Activated effector memory CD4-positive, alpha-beta T cell treated with Interleukin-2 at 50 U/mL for 16 hours (primary cell): ENCODE results near the gene SSBP2.
"Not testable (repeated sequence)": the region's sequence is repeated elsewhere in the genome, so short reads cannot be mapped to it uniquely, and the experiment has no call there.

Experiments
- DNase-seq: peaks from one replicate; pipeline ENCODE4 v3.0.0-alpha.2; 2020

The SSBP2 gene

DNA sequence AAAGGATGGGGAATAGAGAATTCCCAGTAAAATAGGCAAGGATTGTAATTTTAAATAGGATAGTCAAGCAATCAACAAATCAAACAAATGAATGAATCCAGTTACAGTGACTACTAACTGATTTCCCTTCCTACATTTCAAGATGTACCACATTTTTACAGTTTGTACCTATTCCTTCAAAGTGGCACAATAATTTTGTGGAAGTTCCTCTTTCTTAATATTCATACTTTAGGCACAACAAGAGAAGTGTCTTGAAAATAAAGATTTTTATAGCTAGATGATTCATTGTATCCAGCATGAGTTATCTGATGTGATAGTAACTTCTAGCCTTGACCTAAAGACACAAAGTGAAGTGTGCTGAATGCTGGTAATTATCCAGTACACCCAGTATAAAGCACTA lies 234.8 kb downstream of the SSBP2 start:
- DNase-seq = no peak

DNA sequence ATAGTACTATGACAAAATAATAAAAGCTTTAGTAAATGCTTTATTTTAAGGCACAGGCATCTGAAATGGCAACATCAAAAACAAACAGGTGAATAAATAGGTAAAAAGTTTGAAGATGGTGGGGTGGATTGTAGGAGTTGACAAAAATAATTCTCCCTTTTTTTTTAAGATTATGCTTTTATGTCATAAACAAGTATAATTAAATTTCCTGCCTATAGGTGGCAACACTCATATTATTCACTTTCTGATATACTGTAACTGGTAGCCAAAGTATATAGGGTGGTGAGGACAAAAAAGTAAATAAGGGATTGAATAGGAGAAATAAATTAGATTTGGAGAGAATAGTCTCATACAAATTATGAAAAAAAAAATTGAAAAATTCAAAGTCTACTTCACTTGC lies 236.9 kb downstream of the SSBP2 start:
- no peak for DNase-seq

DNA sequence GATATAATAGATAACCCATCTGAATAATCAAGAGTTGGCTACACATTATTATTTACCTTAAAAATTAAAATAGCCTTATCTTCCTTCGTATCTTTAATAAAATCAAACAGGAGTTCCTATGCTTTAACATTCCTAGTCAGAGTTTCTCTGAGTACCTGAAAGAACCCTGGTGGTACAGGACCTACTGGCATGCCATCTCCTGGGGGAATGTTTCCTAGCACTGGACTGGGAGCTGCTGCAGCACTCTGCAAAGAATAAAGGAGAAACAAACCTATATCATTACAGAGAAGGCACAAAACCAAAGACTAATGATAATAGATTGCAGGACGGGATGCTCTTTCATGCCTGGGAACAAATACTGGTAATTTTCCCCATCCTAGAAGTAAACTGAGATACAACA lies 237.4 kb downstream of the SSBP2 start:
- DNase-seq = no peak

DNA sequence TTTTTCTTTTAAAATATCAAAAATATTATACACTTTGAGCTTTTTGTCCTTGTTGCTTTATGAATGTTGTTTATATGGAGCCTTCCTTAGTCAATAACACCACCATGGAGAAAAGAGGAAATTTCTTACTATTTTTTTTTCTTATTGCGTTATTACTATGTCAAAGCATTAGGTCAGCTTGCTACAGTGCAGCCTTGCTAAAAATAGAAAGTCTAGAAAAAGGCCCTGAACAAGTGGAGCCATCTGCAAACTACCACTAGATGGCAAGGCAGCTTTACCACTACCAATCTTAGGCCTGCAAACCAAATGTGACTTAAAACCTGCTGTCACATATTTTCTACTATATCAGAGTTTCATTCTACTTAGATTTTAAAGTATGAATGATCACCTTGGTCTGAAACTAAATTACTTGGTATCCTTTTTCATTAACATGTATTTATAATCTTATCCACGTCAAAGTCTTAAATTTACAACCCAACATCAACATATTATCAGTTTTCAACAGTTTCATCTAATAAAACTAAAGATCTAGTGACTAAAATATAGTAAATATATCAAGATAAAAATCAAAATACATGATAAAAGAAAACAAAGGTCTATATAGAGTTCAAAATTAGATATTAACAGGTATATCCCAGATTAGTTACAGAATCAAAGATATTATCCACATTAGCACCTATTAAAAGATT lies 243.9 kb downstream of the SSBP2 start:
- DNase-seq = no peak

DNA sequence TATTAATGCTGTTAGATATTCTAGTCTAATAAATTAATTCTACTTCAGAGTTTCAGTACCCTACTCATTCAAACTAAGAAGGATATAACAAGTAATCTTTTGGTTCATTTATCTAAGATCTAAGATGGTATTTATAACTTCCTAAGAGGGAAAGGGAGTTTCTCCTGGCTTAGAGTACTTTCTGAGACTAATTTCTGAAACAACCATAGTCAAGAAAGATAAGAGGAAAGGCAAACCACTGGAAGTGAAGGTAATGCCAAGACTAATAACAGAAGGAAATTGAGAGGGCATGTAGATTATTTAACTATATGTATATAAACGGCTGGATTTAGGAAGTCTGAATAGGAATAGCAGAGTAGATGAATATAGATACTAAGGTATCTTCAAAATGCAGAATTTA lies 244.5 kb downstream of the SSBP2 start:
- no peak for DNase-seq

DNA sequence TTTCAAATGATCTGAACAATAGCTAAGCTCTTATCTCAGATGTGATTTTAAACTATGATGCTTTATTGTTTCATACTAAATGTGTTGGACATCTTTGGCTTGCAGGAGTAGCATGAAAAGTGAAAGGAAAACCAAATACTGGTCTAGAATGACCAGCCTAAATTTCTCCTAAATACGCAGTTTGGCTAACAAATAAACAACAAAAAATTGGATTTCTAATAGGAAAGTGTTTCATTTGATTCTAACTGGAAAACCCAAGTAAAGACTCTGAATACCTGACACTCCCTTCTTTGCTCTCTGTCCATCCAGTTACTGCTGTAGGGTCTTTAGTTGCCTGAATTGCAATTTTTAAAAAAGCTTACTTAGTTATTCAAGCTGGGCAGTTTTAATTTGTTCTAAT lies 245.2 kb downstream of the SSBP2 start:
- no peak for DNase-seq

DNA sequence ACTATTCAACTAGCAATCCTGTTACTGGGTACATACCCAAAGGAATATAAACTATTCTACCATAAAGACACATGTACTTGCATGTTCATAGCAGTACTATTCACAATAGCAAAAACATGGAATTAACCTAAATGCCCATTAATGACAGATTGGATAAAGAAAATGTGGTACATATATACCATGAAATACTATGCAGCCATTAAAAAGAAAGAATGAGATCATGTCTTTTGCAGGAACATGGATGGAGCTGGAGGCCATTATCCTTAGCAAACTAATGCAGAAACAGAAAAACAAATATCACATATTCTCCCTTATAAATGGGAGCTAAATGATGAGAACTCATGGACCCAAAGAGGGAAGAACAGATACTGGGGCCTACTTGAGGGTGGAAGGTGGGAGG lies 247.3 kb downstream of the SSBP2 start:
- not testable (repeated sequence) for DNase-seq

DNA sequence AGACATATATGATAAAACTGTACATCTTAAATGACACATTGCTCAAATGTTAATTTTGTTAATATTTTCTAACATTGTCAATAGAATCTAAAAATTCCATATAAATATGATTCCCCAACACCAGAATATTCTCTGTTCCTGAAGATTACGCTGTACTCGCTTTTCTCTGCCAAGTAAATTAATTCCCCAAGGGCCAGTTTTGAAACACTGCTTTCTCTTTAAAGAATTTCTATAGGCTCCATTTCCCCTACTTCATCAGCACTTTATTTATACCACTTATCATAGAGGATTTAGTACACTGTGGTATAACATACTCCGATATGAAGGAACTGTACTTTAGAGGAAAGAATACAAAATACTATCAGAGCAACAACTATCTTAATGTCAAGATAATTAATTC lies 255.6 kb downstream of the SSBP2 start:
- DNase-seq = no peak

DNA sequence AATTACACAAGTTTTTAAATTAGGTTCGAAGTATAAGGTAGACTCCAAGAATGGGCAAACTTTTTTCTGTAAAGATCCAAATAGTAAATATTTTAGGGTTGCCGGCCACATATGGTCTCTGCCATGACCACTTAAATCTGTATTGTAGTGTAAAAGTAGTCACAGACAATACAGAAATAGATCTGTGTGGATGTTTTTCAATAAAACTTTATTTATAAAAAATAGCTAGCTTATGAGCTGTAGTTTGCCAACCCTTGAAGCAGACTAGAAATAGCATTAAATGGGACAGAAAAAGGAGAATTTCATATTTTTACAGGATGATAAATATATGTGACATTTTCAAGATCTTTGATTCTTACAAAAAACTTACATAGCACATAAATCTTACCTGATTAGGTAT lies 262.0 kb downstream of the SSBP2 start:
- DNase-seq = no peak

DNA sequence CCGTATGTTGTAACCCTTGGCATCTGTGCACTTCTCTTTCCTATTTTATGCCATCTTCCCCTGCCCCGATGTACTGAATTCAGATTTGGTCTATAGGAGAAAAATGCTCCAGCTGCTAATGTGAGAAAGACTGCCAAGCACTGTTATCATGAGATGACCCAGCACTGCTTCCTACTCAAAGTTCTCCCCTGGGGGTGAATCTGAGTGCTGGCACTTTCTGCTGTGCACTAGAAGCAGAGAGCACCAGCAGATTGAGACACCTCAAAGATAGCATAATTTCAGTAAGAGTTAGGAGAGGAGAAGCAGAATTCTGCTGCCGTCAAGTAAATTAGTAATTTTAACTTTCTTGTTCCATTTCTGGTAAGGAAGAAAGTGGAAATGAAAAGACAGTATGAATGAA lies 264.2 kb downstream of the SSBP2 start:
- no peak for DNase-seq

DNA sequence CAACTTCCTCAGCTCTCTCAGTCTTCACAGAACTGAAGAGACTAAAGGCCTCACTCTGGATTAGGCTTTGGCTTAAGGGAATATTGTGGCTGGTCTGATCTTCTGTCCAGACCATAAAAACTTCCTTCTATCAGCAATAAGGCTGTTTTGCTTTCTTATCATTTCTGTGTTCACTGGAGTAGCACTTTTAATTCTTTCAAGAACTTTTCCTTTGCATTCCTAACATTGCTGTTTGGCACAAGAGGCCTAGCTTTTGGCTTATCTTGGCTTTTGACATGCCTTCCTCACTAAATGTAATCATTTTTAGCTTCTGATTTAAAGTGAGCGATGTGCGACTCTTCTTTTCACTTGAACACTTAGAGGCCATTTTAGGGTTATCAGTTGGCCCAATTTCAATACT lies 268.3 kb downstream of the SSBP2 start:
- DNase-seq = no peak

DNA sequence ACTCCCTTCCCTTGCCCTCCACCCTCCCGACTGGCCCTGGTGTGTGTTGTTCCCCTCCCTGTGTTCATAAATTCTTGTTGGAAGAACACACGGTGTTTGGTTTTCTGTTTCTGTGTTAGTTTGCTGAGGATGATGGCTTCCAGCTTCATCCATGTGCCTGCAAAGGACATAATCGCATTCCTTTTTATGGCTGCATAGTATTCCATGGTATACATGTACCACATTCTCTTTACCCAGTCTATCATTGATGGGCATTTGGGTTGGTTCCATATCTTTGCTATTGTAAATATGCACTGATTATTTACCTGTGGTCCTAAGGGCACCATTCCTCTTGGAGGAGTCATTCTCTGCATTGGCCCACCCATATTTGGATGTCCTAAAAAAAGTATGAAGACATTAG lies 277.5 kb downstream of the SSBP2 start:
- not testable (repeated sequence) for DNase-seq

DNA sequence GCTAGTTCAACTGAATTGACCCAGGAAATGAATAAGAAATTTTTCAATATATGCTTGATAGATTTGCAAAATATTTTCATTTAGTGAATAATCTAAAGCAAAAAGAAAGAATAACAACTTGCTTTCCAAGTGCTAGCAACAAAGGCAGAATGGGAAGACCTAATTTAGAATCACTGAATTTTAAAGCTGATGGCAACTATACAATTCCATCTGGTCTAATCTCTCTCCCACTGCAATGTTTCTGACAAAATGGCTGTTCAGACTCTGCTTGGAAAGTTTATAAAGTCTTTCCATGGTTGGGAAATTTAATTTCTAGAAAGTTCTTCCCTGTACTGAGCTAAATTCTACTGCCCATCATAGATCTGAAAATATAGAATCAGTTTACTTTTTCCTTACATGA lies 281.2 kb downstream of the SSBP2 start:
- DNase-seq = no peak

DNA sequence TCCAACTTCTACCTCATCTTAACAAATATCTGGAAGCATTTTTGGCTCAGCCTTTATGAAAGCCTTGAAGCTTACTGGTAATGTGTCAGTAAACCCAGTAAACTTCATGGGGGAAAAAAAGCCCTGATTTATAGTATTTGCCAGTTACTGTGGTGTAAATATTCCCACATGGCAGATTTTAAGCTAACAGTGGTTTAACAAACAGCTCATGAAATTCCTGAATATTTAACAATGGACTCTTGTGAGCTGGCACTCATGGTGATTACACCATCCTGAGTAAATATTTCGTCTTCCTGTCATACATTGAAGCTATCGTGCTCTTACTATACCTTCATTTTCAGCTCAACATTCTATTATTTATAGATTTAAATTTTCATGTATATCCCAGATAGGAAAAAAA lies 300.0 kb downstream of the SSBP2 start:
- DNase-seq = no peak

DNA sequence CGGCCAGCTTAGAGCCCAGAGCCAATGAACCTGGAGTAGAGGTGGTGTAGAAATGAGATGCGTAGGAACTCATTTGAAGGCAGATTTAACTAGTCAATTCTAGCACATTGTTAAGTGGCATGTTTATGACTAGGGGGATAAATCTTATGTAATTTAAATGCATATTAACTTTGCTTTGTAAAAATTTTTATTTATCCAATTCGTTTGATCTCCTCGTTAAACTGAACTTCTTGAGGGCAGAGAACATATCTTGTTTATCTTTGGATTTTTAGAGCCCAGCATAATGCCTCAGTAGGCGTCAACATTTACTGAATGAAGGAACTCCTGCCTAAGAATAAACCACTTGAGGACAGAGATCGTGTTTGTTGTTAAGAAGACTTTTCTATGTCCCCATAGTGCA lies 315.9 kb downstream of the SSBP2 start:
- DNase-seq = no peak

DNA sequence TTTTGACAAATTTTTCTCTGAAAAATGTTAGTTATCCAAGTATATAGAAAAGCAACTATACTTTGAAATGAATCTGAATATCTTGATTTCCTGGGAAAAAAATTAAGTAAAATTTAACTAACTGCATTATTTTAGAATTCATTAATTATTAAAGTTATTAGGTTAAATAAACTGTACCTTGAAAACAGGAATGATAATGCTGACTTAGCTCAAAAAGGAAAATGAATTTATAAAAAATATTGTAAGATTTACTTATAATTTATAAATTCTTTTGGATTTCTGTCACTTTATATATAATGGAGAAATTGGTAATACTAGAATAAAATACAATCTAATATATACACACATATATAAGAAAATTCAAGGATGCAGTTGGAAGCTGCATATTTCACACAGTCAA lies 320.9 kb downstream of the SSBP2 start:
- DNase-seq = no peak

DNA sequence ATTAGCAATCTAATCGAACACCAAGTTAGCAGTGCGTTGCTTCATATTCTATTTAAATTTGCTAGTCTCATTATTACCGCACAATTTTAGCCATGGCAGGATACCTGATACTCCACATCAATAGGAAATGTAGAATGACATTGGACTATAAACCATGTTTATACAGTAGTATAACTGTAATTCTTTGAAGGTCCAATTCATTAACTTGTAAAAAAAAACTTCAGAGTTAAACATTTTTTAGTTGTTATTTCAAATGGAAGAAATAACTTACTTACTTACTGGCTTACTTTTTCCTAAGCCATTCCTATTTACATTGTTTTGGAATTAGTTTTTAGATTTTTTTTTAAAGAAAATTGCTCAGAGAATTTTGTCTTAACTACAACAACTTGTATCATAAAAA lies 321.5 kb downstream of the SSBP2 start:
- no peak for DNase-seq

DNA sequence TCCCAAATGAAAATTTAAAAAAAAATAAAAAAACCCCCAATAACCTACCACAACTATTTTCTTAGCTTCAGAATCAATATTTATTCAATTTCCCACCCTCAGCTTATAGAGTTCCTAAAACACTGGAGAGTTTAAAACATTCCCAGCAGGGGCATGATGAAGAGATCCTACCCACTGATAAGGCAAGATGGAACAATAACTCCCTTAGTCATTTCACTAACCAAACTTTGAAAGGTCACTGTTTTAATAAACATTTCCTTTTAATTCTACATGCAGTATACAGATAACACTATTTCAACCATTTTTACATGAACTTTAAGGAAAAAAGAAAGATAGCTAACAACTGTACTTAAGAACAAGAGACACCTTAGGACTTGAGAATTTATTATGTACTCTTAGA lies 322.0 kb downstream of the SSBP2 start:
- no peak for DNase-seq

DNA sequence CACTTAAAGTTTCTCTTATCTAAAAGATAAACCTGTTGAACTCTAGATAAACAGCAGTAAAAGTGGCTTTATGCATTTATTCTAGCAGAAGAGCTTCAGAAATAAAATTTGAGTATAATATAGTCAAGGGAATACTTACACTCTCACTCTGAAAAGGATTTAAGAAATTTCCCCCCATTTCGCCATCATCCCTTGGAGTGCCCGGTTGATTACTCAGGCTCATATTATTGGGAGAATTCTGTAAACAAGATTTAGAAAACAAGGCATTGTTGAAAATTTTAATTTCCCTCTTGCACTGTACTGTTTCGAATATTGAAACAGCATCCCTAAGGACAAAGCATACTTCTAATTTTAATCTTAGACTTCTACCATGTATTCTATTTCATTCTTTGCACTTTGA lies 322.5 kb downstream of the SSBP2 start:
- no peak for DNase-seq

DNA sequence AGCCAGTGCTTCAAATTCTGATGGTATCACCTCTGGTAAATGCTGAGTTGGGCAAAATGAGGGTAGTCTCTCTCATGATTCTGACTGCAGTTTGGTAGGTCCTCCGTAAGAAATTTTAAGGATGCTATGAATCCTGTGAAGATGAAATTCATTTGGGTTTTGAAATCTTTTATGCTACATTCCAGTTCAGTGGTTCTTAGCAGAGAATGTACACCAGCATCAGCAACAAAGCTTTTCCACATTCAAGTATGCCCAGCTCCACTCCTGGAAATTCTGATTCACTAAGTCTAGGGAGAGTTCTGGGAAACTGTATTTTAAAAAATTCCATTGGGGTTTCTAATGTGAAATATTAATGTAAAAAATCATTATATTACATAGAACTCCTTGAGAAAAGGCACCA lies 323.3 kb downstream of the SSBP2 start:
- DNase-seq = no peak

DNA sequence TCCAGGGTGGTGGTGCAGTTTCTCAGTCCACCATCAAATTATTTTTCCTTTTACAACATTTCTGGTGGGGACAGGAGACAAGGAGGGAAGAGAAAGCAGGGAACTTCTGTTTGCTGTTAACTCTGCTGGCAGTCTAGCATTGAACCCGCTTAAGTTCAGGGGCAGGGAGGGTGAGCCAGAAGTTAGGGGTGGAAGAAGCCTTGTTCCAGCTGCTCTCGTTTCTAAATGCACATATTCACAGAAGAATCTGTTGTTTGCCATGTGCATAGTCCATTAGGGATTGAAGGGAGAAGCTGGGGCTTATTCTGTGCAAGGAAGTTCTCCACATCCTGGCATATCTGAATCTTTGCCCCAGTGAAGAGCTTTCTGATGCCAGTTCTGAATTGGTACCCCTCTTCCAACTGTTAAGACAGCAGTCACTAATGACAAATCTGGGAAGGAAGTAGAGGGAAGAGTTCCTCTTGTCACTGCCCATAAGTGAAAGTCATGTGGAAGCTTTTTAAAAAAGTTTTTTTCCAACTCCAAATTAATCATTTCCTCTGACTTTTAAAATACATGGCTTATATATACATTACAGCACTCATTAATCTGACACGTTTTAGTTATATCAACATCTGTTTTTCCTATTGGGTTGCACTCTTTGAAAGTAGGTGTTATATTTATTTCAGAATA lies 324.4 kb downstream of the SSBP2 start:
- no peak for DNase-seq

DNA sequence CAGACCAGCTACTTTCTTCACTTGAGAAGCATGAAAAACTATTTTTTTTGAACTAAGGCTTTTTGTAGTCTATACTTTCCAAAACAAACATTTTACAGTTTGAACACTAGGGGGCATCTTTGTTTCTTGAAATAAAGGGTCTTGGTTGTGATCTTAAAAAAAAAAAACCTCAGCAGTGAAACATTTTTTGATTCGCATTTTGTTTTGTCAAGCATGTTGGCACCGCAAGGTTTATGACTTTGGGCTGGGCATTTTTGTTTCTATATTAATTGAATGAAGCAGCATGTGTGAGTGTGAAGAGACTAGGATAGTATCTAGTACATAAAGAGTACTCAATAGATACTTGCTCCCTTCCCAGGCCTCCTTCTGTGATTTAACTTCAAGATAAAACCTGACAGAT lies 325.3 kb downstream of the SSBP2 start:
- DNase-seq = no peak

DNA sequence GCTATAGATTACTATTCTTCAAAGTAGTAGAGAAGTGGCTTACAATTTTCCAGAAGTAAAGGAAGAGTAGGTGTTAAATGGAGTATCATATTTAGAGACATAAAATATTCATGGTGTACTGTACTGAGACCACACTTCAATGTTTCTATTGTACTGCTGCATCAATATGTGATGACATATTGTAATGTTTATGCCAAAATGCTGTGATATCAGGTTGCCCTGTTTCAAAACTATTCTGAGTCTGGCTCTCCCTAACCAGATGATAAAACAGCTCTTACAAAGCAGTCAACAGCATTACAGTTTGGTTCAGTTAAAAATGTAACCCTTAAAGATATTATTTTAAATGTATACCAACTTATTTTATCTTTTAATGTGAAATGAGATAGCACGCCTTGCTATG lies 326.2 kb downstream of the SSBP2 start:
- DNase-seq = no peak

DNA sequence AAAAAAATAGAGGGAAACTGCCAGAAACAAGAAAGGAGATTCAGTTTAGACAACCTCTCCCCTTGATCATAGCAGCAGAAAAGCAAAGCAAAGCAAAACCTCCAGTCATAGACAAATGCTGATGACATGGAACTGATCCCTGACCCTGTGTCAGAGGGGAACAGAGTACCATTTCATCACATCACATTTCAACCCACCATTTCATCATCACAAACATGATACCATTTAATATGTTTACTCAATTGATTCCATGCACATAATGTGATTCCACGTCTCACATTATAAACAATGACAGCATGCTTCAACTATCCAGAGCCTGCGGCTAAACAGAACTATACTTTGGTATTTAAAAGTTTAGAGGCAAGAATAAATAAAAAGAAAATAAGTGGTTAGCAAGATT lies 328.2 kb downstream of the SSBP2 start:
- no peak for DNase-seq

DNA sequence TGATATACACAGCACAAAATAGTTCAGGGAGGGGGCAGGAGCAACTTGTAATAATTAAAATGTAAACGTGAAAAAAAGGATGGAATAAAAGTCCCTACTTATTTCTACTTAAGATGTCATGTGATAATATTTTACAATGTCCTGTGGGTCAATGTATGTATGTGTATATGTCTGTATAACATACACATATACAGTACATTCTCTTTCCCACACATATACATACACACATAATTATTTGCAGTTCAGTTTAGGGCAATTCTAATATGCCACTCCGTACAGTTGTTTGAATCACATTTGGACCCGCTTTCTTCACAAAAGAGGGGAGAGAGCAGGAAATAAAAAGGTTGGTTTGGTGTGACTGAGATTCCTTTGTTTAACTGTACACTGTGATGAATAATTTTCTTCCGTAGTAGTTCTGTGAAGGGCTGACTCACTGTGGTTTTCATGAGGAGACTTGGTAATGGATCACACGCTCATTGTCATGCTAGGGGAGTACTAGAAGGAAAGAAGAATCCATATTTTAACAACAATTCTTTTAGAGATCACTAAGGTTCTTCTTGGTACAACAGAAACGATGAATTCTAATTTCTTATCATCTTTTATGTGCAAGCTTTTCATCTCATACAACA lies 330.7 kb downstream of the SSBP2 start:
- no peak for DNase-seq
